HEK293 (cell line): ENCODE measurements around the gene NUDT22.

Source experiments
- CTCF ChIA-PET: fragments of 350-600 bp; formaldehyde crosslinking; extraction: SDS; loops from one replicate; lab custom pipeline; 2021; ENCODE audit warnings: antibody characterized with exemption; lab: Yijun Ruan, JAX
- POLR2A ChIA-PET: fragments of 300-600 bp; formaldehyde crosslinking; extraction: SDS; loops from one replicate; lab custom pipeline; 2020; ENCODE audit warnings: antibody characterized with exemption, inconsistent platforms; lab: Yijun Ruan, JAX
- H3K27ac ChIP-seq: fragments of 200-500 bp; sonication (Bioruptor generic); 2 replicates; pipeline ENCODE4 v1.5.1; 2014; ENCODE audit warnings: low read depth, low read length, control low read depth, inconsistent platforms; ENCODE audit errors: extremely low read depth
- H3K36me3 ChIP-seq, 2 experiments: fragments of 200-500 bp in 1 of 2; sonication (Bioruptor generic) in 1 of 2; 1 replicate in 1 of 2; 2 replicates in 1 of 2; pipeline ENCODE4 v1.5.1; 2014 to 2017; ENCODE audit warnings: inconsistent platforms in 2 of 2, low read length in 2 of 2; ENCODE audit not compliant: control insufficient read depth in 2 of 2, insufficient read depth in 1 of 2
- H3K4me1 ChIP-seq: fragments of 200-500 bp; sonication (Bioruptor generic); 2 replicates; pipeline ENCODE4 v1.5.1; 2014; ENCODE audit warnings: mild to moderate bottlenecking, low read length, inconsistent platforms; ENCODE audit not compliant: control insufficient read depth, insufficient read depth
- H3K4me3 ChIP-seq: 2 replicates; pipeline ENCODE4 v1.5.1; 2011; ENCODE audit warnings: low read depth, mild to moderate bottlenecking, control low read depth, low read length, moderate library complexity
- H3K9me3 ChIP-seq: fragments of 200-500 bp; sonication (Bioruptor generic); 2 replicates; pipeline ENCODE4 v1.5.1; 2014; ENCODE audit warnings: low read depth, low read length, inconsistent platforms; ENCODE audit not compliant: control insufficient read depth, insufficient read depth
- GLIS1 ChIP-seq: fragments of 450-650 bp; formaldehyde crosslinking; IDR thresholded peaks from 2 replicates; pipeline ENCODE4 v1.5.1; 2016; ENCODE audit warnings: missing biosample characterization, missing genetic modification characterization
- HIC1 ChIP-seq: fragments of 450-650 bp; formaldehyde crosslinking; IDR thresholded peaks from 2 replicates; pipeline ENCODE4 v1.5.1; 2016; ENCODE audit warnings: missing biosample characterization, missing genetic modification characterization
- IKZF3 ChIP-seq: fragments of 450-650 bp; IDR thresholded peaks from 2 replicates; pipeline ENCODE4 v1.5.0; 2018; ENCODE audit warnings: missing biosample characterization, mild to moderate bottlenecking, missing genetic modification characterization, moderate library complexity
- KLF17 ChIP-seq: fragments of 450-650 bp; formaldehyde crosslinking; IDR thresholded peaks from 2 replicates; pipeline ENCODE4 v1.5.1; 2016; ENCODE audit warnings: missing biosample characterization, missing genetic modification characterization
- SP2 ChIP-seq: fragments of 450-650 bp; formaldehyde crosslinking; IDR thresholded peaks from 2 replicates; pipeline ENCODE4 v1.5.1; 2016; ENCODE audit warnings: missing biosample characterization, missing genetic modification characterization
- SP7 ChIP-seq: fragments of 450-650 bp; formaldehyde crosslinking; IDR thresholded peaks from 2 replicates; pipeline ENCODE4 v1.5.1; 2016; ENCODE audit warnings: missing biosample characterization, missing genetic modification characterization
- ZBTB17 ChIP-seq: fragments of 450-650 bp; formaldehyde crosslinking; IDR thresholded peaks from 2 replicates; pipeline ENCODE4 v1.5.1; 2016; ENCODE audit warnings: missing biosample characterization, missing genetic modification characterization
- ZBTB48 ChIP-seq: fragments of 450-650 bp; formaldehyde crosslinking; IDR thresholded peaks from 2 replicates; pipeline ENCODE4 v1.5.1; 2016; ENCODE audit warnings: missing biosample characterization, missing genetic modification characterization
- ZNF112 ChIP-seq: fragments of 450-650 bp; formaldehyde crosslinking; IDR thresholded peaks from 2 replicates; pipeline ENCODE4 v1.5.0; 2017; ENCODE audit warnings: missing biosample characterization, missing genetic modification characterization
- ZNF140 ChIP-seq: fragments of 450-650 bp; formaldehyde crosslinking; IDR thresholded peaks from 2 replicates; pipeline ENCODE4 v1.5.1; 2016; ENCODE audit warnings: missing biosample characterization, missing genetic modification characterization
- ZNF266 ChIP-seq: fragments of 450-650 bp; formaldehyde crosslinking; IDR thresholded peaks from 2 replicates; pipeline ENCODE4 v1.5.1; 2016; ENCODE audit warnings: missing biosample characterization, missing genetic modification characterization, low read depth
- ZNF335 ChIP-seq: fragments of 450-650 bp; formaldehyde crosslinking; conservative IDR thresholded peaks from 2 replicates; pipeline ENCODE4 v1.5.1; 2016; ENCODE audit warnings: missing biosample characterization, missing genetic modification characterization
- ZNF398 ChIP-seq: fragments of 450-650 bp; formaldehyde crosslinking; IDR thresholded peaks from 2 replicates; pipeline ENCODE4 v1.5.1; 2017; ENCODE audit warnings: missing biosample characterization, missing genetic modification characterization
- ZNF488 ChIP-seq: fragments of 450-650 bp; formaldehyde crosslinking; IDR thresholded peaks from 2 replicates; pipeline ENCODE4 v1.5.1; 2016; ENCODE audit warnings: missing biosample characterization, missing genetic modification characterization
- ZNF600 ChIP-seq: fragments of 450-650 bp; formaldehyde crosslinking; IDR thresholded peaks from 2 replicates; pipeline ENCODE4 v1.5.1; 2016; ENCODE audit warnings: missing biosample characterization, missing genetic modification characterization
- ZNF623 ChIP-seq: fragments of 450-650 bp; formaldehyde crosslinking; IDR thresholded peaks from 2 replicates; pipeline ENCODE4 v1.5.1; 2016; ENCODE audit warnings: missing biosample characterization, missing genetic modification characterization
- ZNF629 ChIP-seq: fragments of 450-650 bp; formaldehyde crosslinking; IDR thresholded peaks from 2 replicates; pipeline ENCODE4 v1.5.1; 2017; ENCODE audit warnings: missing biosample characterization, missing genetic modification characterization
- ZNF692 ChIP-seq: fragments of 450-650 bp; formaldehyde crosslinking; IDR thresholded peaks from 2 replicates; pipeline ENCODE4 v1.5.1; 2016; ENCODE audit warnings: missing biosample characterization, missing genetic modification characterization
- ZXDB ChIP-seq: fragments of 450-650 bp; formaldehyde crosslinking; IDR thresholded peaks from 2 replicates; pipeline ENCODE4 v1.5.1; 2016; ENCODE audit warnings: missing biosample characterization, missing genetic modification characterization

The NUDT22 gene

GRCh38 chr11:64181506-64182411 is 44.3 kb upstream of the NUDT22 start (continued):
- 0 out of 2 replicates have a peak, but pooled peaks have one; percentile 29 for TF ChIP-seq ZNF692
- TF ChIP-seq ZNF398 (tag by site-specific recombination) = no peak
- peak; percentile 31; the same call in 1 of the 2 replicates for TF ChIP-seq ZNF600
- TF ChIP-seq IKZF3 (tag by site-specific recombination) = peak; percentile 16; the same call in 1 of the 2 replicates
- peak; percentile 86 for TF ChIP-seq ZNF335 (tag by site-specific recombination)
- no peak for TF ChIP-seq ZNF112 (tag by site-specific recombination)
- TF ChIP-seq SP7 (tag by site-specific recombination) = 0 out of 2 replicates have a peak, but pooled peaks have one; percentile 37
- TF ChIP-seq ZBTB48 (tag by site-specific recombination) = peak; percentile 89
- 0 out of 2 replicates have a peak, but pooled peaks have one; percentile 16 for TF ChIP-seq GLIS1 (tag by site-specific recombination)
- TF ChIP-seq SP2 (tag by site-specific recombination) = peak; percentile 47
- no peak for TF ChIP-seq HIC1 (tag by site-specific recombination)
- TF ChIP-seq ZNF266 (tag by site-specific recombination) = no peak
- TF ChIP-seq ZNF629 (tag by site-specific recombination) = peak; percentile 36; the same call in 1 of the 2 replicates
- TF ChIP-seq ZBTB17 = peak; percentile 78
- peak; percentile 61; the same call in 1 of the 2 replicates for TF ChIP-seq ZXDB (tag by site-specific recombination)
- TF ChIP-seq KLF17 (tag by site-specific recombination) = 0 out of 2 replicates have a peak, but pooled peaks have one; percentile 50
- no peak for TF ChIP-seq ZNF488 (tag by site-specific recombination)

GRCh38 chr11:64183890-64184289 is 42.2 kb upstream of the NUDT22 start:
- CTCF ChIA-PET = no interaction called here
- Histone ChIP-seq H3K9me3 (no peaks in the 10 kb centered on the region), H3K36me3 (peaks cover 4 to 17% of the 10 kb centered on the region in 2 experiments; a peak in 2 of 3 replicates), H3K4me3 (no peak overlapping the region), H3K4me1 (peaks cover 3% of the 10 kb centered on the region; the same call in 1 of the 2 replicates), H3K27ac (no peak overlapping the region)
- POLR2A ChIA-PET = interaction anchor here (0.6 to 3.0 kb wide), 10 partner anchors 17 to 476 kb away, joined by 3 to 32 read pairs (median 10); partner anchors contain the start of genes ESRRA, FERMT3, NUDT22 and TRPT1
- peak; percentile 92 for TF ChIP-seq ZNF623 (tag by site-specific recombination)
- no peak for TF ChIP-seq ZNF140
